HG02884 (cell line): ENCODE measurements around the gene FOXJ1.
"Not testable (repeated sequence)": the region's sequence is repeated elsewhere in the genome, so short reads cannot be mapped to it uniquely, and the experiment has no call there.

Experiments used
- ATAC-seq: cut with Tn5 transposase; IDR thresholded peaks from one replicate; pipeline ENCODE4 v1.9.1; 2021; ENCODE audit warnings: mild to moderate bottlenecking, moderate library complexity; ENCODE audit not compliant: unreplicated experiment

The FOXJ1 gene

GRCh38 chr17:76141212-76142038 is at the start of gene FOXJ1:
Gene FOXJ1, minus strand, starts transcription at chr17:76141245. Its CDS starts 850 bp downstream, at chr17:76140395.
- ATAC-seq = no peak

GRCh38 chr17:76189741-76190140 is 48.7 kb upstream of the FOXJ1 start:
- no peak for ATAC-seq

- no peak for ATAC-seq
Measured at GRCh38 chr17:76189247-76189646, 48.2 kb upstream of the FOXJ1 start.

- ATAC-seq = no peak
Measured at GRCh38 chr17:76188213-76189016, 47.4 kb upstream of the FOXJ1 start.

- ATAC-seq = not testable (repeated sequence)
Measured at GRCh38 chr17:76186774-76187173, 45.7 kb upstream of the FOXJ1 start.

- no peak for ATAC-seq
Measured at GRCh38 chr17:76184290-76184689, 43.2 kb upstream of the FOXJ1 start.

- ATAC-seq = no peak
Measured at GRCh38 chr17:76182016-76182764, 41.1 kb upstream of the FOXJ1 start.

- ATAC-seq = no peak
Measured at GRCh38 chr17:76179496-76180467, 38.7 kb upstream of the FOXJ1 start.

- ATAC-seq = no peak
Measured at GRCh38 chr17:76178124-76178523, 37.1 kb upstream of the FOXJ1 start.

- ATAC-seq = no peak
Measured at GRCh38 chr17:76176701-76177574, 35.9 kb upstream of the FOXJ1 start.

- ATAC-seq = no peak
Measured at GRCh38 chr17:76174037-76174436, 33.0 kb upstream of the FOXJ1 start.

GRCh38 chr17:76173474-76173873 is 32.4 kb upstream of the FOXJ1 start:
- no peak for ATAC-seq

GRCh38 chr17:76171706-76172105 is 30.7 kb upstream of the FOXJ1 start:
- no peak for ATAC-seq

GRCh38 chr17:76170114-76170513 is 29.1 kb upstream of the FOXJ1 start:
- no peak for ATAC-seq

GRCh38 chr17:76166906-76167305 is 25.9 kb upstream of the FOXJ1 start:
- ATAC-seq = no peak

GRCh38 chr17:76166168-76166567 is 25.1 kb upstream of the FOXJ1 start:
- no peak for ATAC-seq

GRCh38 chr17:76164331-76164730 is 23.3 kb upstream of the FOXJ1 start:
- no peak for ATAC-seq

- no peak for ATAC-seq
Measured at GRCh38 chr17:76163919-76164318, 22.9 kb upstream of the FOXJ1 start.

GRCh38 chr17:76161619-76162266 is 20.7 kb upstream of the FOXJ1 start:
- ATAC-seq = no peak
